ENCODE measurements around the gene LIMD2. TPM values are rescaled to one million over a fixed set of nuclear protein-coding genes. Genes with fewer than 3 reads are reported as not detected.

The LIMD2 gene
- total and polyA plus RNA-seq, 2 of the 4 experiments (the other 2 are of a cell fraction), result 4.5 to 21.7 TPM

DNA sequence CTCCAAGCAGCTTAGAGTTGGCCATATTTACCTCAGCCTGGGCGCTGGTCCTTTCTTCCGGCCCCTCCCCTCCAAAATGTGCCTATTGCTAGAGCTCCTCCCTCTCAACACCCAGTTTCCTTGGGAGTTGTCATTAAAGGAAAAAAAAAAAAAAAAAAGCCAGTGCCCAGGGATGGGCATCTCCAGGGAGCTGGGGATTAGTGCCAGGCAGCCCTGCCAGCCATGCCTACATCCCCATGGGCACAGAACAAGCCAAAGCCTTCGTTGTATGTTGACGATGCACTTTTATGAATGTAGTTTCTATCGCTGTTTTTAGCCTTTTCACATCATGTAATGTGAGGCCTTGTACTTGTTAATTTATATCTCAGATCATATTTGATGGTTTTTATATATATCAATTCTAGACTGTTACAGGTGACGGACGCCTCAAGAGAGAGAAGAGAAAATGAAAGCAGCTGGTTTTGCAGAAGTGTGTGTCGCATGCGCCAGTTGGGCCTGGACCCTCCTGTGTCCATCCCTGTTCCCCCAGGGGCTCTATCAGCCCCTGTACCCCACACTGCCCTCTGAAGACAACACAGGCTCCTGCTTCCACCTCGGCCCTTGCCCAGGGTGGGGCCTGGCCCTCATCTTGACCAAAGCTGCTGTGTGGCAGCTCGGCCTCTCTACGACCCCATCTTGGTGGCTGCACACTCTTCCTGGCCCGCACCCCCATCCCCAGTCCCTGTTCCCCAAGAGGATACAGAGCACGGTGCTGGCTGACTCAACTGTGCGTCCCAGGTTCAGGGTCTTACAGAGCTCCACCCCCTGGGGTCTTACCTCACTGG, 4.8 kb downstream of the LIMD2 start:
- no peak overlapping the region for H2BK120ac ChIP-seq (ENCODE audit: low read depth, low read length)
- H3K9me1 ChIP-seq (ENCODE audit: insufficient read depth, low read length), result 0 out of 2 replicates have a peak, but pooled peaks cover 2% of the 10 kb centered on the region
- H3K9me3 ChIP-seq (ENCODE audit: control insufficient read depth, insufficient read depth, low read length), result no peaks in the 10 kb centered on the region
- no peak overlapping the region for H3K9ac ChIP-seq (ENCODE audit: low read depth, low read length)
- H2BK5ac ChIP-seq (ENCODE audit: low read depth, low read length, poor library complexity, severe bottlenecking), result no peak overlapping the region
- no peak overlapping the region for H4K8ac ChIP-seq (ENCODE audit: low read depth in 2 of 2, low read length in 2 of 2)
- H3K4ac ChIP-seq (ENCODE audit: low read depth, low read length), result no peak overlapping the region
- no peak overlapping the region for H3K18ac ChIP-seq (ENCODE audit: low read depth, low read length)
- H3K36me3 ChIP-seq (ENCODE audit: control insufficient read depth, insufficient read depth, low read length), result peaks cover 39% of the 10 kb centered on the region
- TF ChIP-seq NFE2L2 (IDR thresholded peaks at IDR 0.05; ENCODE audit: low read depth, low read length) (no peak), CTCF (conservative IDR thresholded peaks at IDR 0.05; ENCODE audit: low read depth, low read length) (no peak), SMC3 (IDR thresholded peaks at IDR 0.05; ENCODE audit: low read depth, low read length) (no peak), MAZ (IDR thresholded peaks at IDR 0.05; ENCODE audit: borderline replicate concordance, low read depth, low read length) (no peak), BHLHE40 (IDR thresholded peaks at IDR 0.05; ENCODE audit: low read depth, low read length) (no peak), FOS (IDR thresholded peaks at IDR 0.05; ENCODE audit: low read depth, low read length) (no peak), MXI1 (IDR thresholded peaks at IDR 0.05; ENCODE audit: borderline replicate concordance, low read depth, low read length) (no peak), MAFK (IDR thresholded peaks at IDR 0.05; ENCODE audit: low read depth, low read length) (no peak), RFX5 (IDR thresholded peaks at IDR 0.05; ENCODE audit: low read depth, low read length) (no peak), CEBPB (IDR thresholded peaks at IDR 0.05; ENCODE audit: low read depth, low read length) (no peak), POLR2A (IDR thresholded peaks at IDR 0.05; ENCODE audit: low read depth, low read length) (no peak)
- TF ChIP-seq, protein P1, sequence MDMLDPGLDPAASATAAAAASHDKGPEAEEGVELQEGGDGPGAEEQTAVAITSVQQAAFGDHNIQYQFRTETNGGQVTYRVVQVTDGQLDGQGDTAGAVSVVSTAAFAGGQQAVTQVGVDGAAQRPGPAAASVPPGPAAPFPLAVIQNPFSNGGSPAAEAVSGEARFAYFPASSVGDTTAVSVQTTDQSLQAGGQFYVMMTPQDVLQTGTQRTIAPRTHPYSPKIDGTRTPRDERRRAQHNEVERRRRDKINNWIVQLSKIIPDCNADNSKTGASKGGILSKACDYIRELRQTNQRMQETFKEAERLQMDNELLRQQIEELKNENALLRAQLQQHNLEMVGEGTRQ (IDR thresholded peaks at IDR 0.05; ENCODE audit: low read depth, low read length), result no peak
- no peaks in the 10 kb centered on the region for H3K27me3 ChIP-seq (ENCODE audit: control insufficient read depth, insufficient read depth, low read length)
- CTCF ChIA-PET, result no interaction called here
- dilution Hi-C loops (cut with HindIII; ENCODE audit: low sequenced_read_pairs, unreplicated experiment), result no loop called here
- no CpG with 5 or more reads among the region's 15 CpGs for WGBS, 2 experiments (ENCODE audit: extremely low coverage in 2 of 2, insufficient read length in 1 of 2)
- no peak overlapping the region for H3K14ac ChIP-seq (replicated peaks; ENCODE audit: low read depth, low read length)
- no peak overlapping the region for H2BK15ac ChIP-seq (ENCODE audit: low read depth, low read length)
- in situ Hi-C loops (cut with MboI; ENCODE audit: low sequenced_read_pairs), result no loop called here
- no peak overlapping the region for H3K4me2 ChIP-seq (ENCODE audit: low read depth, low read length)
- no peak overlapping the region for H2BK20ac ChIP-seq (ENCODE audit: low read depth, low read length)
- DNase-seq (no peak), ATAC-seq (ENCODE audit: low read depth) (no peak)
- no peak overlapping the region for H3K23ac ChIP-seq (ENCODE audit: low read depth, low read length)
- no peak overlapping the region for H3K27ac ChIP-seq (ENCODE audit: insufficient read depth, low read length)
- no peak overlapping the region for H4K91ac ChIP-seq (ENCODE audit: insufficient read depth, low read depth, low read length)
- TSS peak; percentile 86 for BruUV-seq (replicated peaks)
- H3K4me3 ChIP-seq (ENCODE audit: insufficient read depth, low read depth, low read length), result no peak overlapping the region
- peaks cover 0 to 13% of the 10 kb centered on the region in 2 experiments; a peak in 1 of 4 replicates for H3K79me1 ChIP-seq (ENCODE audit: low read depth in 1 of 2, low read length in 2 of 2)
- H4K5ac ChIP-seq (ENCODE audit: low read depth, low read length), result no peak overlapping the region
- H2AFZ ChIP-seq (replicated peaks; ENCODE audit: low read length, poor library complexity), result peak overlapping the region; percentile 19
- intact Hi-C loops (cut with micrococcal nuclease), result loop anchor here (5.0 kb wide), 1 partner anchor 268 kb away; no protein-coding TSS in a partner anchor
- no peaks in the 10 kb centered on the region for H3K4me1 ChIP-seq (ENCODE audit: control insufficient read depth, insufficient read depth, low read length)
- no peak overlapping the region for H3K56ac ChIP-seq (ENCODE audit: extremely low read depth, insufficient read depth, low read length)
- no peak overlapping the region for H2AK5ac ChIP-seq (ENCODE audit: low read depth, low read length)
- H4K20me1 ChIP-seq (ENCODE audit: insufficient read depth, low read length), result peaks cover 5% of the 10 kb centered on the region
- POLR2A ChIA-PET (ENCODE audit: unreplicated experiment), result interaction anchor here (0.6 kb wide), 2 partner anchors 23 to 1066 kb away, joined by 7 read pairs; no protein-coding TSS in a partner anchor
- no peak overlapping the region for H2AK9ac ChIP-seq (replicated peaks; ENCODE audit: low read depth, low read length, poor library complexity)
